ENCODE data around the gene STAB1.

DNA sequence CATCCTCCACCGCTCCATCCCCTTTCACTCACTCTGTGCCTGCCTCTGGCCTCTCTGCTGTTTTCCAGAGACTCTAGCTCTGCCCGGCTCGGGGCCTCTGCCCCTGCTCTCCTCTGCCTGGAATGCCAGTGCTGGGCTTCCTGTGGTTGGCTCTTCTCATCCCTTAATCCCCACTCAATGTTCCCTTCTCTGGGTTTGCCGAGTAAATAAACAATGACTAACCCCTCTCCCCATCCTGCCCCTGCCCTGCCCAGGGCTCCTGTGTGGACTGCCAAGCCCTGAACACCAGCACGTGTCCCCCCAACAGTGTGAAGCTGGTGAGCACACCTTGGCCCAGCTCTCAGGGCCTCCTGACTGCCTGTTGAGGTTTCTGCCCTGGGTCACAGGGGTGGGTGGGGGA lies 12.2 kb downstream of the STAB1 start:
- TF ChIP-seq, protein P1, sequence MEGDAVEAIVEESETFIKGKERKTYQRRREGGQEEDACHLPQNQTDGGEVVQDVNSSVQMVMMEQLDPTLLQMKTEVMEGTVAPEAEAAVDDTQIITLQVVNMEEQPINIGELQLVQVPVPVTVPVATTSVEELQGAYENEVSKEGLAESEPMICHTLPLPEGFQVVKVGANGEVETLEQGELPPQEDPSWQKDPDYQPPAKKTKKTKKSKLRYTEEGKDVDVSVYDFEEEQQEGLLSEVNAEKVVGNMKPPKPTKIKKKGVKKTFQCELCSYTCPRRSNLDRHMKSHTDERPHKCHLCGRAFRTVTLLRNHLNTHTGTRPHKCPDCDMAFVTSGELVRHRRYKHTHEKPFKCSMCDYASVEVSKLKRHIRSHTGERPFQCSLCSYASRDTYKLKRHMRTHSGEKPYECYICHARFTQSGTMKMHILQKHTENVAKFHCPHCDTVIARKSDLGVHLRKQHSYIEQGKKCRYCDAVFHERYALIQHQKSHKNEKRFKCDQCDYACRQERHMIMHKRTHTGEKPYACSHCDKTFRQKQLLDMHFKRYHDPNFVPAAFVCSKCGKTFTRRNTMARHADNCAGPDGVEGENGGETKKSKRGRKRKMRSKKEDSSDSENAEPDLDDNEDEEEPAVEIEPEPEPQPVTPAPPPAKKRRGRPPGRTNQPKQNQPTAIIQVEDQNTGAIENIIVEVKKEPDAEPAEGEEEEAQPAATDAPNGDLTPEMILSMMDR (IDR thresholded peaks at IDR 0.05): no peak
- TF ChIP-seq TP53 (CRISPR knock-in tag; IDR thresholded peaks at IDR 0.05) (no peak), RNF2 (IDR thresholded peaks at IDR 0.05; ENCODE audit: borderline replicate concordance, low read depth) (no peak), POLR2A (IDR thresholded peaks at IDR 0.05; ENCODE audit: low read length) (no peak), NFE2L2 (conservative IDR thresholded peaks at IDR 0.05; ENCODE audit: low read length) (no peak), EP300 (IDR thresholded peaks at IDR 0.05) (no peak), RAD21 (conservative IDR thresholded peaks at IDR 0.05 in 1 of 2, IDR thresholded peaks at IDR 0.05 in 1 of 2) (no peak), POLR2AphosphoS2 (conservative IDR thresholded peaks at IDR 0.05; ENCODE audit: low read length) (no peak), NR3C1 (IDR thresholded peaks at IDR 0.05) (no peak), CHD2 (IDR thresholded peaks at IDR 0.05; ENCODE audit: low read length, partially characterized antibody) (no peak), RCOR1 (IDR thresholded peaks at IDR 0.05; ENCODE audit: low read depth, low read length) (no peak)
- TF ChIP-seq, protein P2, sequence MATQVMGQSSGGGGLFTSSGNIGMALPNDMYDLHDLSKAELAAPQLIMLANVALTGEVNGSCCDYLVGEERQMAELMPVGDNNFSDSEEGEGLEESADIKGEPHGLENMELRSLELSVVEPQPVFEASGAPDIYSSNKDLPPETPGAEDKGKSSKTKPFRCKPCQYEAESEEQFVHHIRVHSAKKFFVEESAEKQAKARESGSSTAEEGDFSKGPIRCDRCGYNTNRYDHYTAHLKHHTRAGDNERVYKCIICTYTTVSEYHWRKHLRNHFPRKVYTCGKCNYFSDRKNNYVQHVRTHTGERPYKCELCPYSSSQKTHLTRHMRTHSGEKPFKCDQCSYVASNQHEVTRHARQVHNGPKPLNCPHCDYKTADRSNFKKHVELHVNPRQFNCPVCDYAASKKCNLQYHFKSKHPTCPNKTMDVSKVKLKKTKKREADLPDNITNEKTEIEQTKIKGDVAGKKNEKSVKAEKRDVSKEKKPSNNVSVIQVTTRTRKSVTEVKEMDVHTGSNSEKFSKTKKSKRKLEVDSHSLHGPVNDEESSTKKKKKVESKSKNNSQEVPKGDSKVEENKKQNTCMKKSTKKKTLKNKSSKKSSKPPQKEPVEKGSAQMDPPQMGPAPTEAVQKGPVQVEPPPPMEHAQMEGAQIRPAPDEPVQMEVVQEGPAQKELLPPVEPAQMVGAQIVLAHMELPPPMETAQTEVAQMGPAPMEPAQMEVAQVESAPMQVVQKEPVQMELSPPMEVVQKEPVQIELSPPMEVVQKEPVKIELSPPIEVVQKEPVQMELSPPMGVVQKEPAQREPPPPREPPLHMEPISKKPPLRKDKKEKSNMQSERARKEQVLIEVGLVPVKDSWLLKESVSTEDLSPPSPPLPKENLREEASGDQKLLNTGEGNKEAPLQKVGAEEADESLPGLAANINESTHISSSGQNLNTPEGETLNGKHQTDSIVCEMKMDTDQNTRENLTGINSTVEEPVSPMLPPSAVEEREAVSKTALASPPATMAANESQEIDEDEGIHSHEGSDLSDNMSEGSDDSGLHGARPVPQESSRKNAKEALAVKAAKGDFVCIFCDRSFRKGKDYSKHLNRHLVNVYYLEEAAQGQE (IDR thresholded peaks at IDR 0.05): no peak
